ENCODE measurements around the gene POP7.

GRCh38 chr7:100710452-100710851 lies 4.5 kb downstream of the POP7 start:
- no peak for TF ChIP-seq CTCF (IDR thresholded peaks at IDR 0.05; ENCODE audit: insufficient read depth, low read depth, low read length)
- no peak for TF ChIP-seq EZH2 (IDR thresholded peaks at IDR 0.05; ENCODE audit: insufficient read depth, low read length)
